ENCODE data around the gene ALDH4A1. TPM values are rescaled to one million over a fixed set of nuclear protein-coding genes. Genes with fewer than 3 reads are reported as not detected.
"Not testable (repeated sequence)": the region's sequence is repeated elsewhere in the genome, so short reads cannot be mapped to it uniquely, and the experiment has no call there.

ALDH4A1 gene
- total RNA-seq, 4 donors from 2014 or later = 19.9 to 24.8 (median 22.5) TPM

DNA sequence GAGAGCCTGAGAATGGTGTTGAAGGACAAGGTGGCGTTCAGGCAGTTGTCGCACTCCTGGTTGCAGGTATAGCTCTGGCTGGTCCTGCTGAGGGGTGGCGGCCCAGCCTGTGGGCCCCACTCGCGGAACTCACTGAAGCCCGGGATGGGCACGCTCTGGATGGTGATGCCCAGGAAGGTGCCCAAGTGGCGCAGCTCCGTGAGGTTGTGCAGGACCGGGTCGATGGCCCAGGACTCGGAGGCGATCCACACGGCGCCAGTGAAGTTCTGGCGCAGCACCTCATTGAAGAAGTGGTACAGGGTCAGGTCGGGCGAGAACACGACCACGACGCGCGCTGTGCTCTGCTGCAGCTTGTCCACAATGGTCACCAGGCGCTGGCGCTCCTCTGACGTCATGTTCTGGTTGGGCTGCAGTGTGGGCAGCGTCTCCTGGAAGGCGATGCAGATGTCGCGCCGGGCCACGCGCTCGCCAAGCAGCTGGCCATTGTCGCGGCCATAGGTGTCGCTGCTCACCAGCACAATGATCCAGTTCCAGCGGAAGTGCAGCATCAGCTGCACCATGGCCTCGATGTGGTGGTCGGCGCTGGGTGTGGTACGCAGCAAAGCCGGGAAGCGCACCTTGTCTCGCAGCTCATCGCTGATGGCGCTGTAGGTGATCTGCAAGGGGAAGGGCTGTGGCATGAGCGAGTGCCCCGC, 47.9 kb downstream of the ALDH4A1 start:
- TF ChIP-seq POLR2A (IDR thresholded peaks at IDR 0.05) (no peak), CTCF (IDR thresholded peaks at IDR 0.05) (no peak), POLR2AphosphoS5 (IDR thresholded peaks at IDR 0.05) (no peak), EP300 (IDR thresholded peaks at IDR 0.05) (no peak)
- H3K36me3 ChIP-seq = no peaks in the 10 kb centered on the region
- no peaks in the 10 kb centered on the region for H3K9me3 ChIP-seq
- no peak for ATAC-seq
- H3K27me3 ChIP-seq = peaks cover 49% of the 10 kb centered on the region
- H3K27ac ChIP-seq = no peak overlapping the region
- no peak overlapping the region for H3K4me3 ChIP-seq
- H3K4me1 ChIP-seq = no peaks in the 10 kb centered on the region
- 87% methylated on average over 16 of the region's 49 CpGs; no CpG with 5 or more reads in 1 of the 2 donors for WGBS, 2 donors (ENCODE audit: low coverage in 1 of 2)

GRCh38 chr1:18852501-18852900, 49.9 kb downstream of the ALDH4A1 start:
- no peak for TF ChIP-seq CTCF (IDR thresholded peaks at IDR 0.05)
- TF ChIP-seq POLR2AphosphoS5 (IDR thresholded peaks at IDR 0.05) = no peak
- TF ChIP-seq POLR2A (IDR thresholded peaks at IDR 0.05) = no peak
- no peak for TF ChIP-seq EP300 (IDR thresholded peaks at IDR 0.05)
- H3K27me3 ChIP-seq = peaks cover 56% of the 10 kb centered on the region

GRCh38 chr1:18849261-18849711, 53.1 kb downstream of the ALDH4A1 start:
- no peaks in the 10 kb centered on the region for H3K36me3 ChIP-seq
- no peak for ATAC-seq
- WGBS, 2 donors (ENCODE audit: low coverage in 1 of 2) = 50 to 71% methylated on average over 1 of the region's 11 CpGs
- peaks cover 0 to 12% (median 0%) of the 10 kb centered on the region in 3 donors for H3K9me3 ChIP-seq
- no peak overlapping the region for H3K4me3 ChIP-seq
- no peak overlapping the region for H3K27ac ChIP-seq
- no peaks in the 10 kb centered on the region for H3K4me1 ChIP-seq
- TF ChIP-seq POLR2AphosphoS5 (IDR thresholded peaks at IDR 0.05) (no peak), CTCF (IDR thresholded peaks at IDR 0.05) (no peak), POLR2A (IDR thresholded peaks at IDR 0.05) (no peak), EP300 (IDR thresholded peaks at IDR 0.05) (no peak)
- H3K27me3 ChIP-seq = peaks cover 65% of the 10 kb centered on the region

More at GRCh38 chr1:18852501-18852900, 49.9 kb downstream of the ALDH4A1 start:
- Histone ChIP-seq H3K4me3 (no peak overlapping the region), H3K27ac (no peak overlapping the region), H3K36me3 (no peaks in the 10 kb centered on the region), H3K4me1 (no peaks in the 10 kb centered on the region), H3K9me3 (peaks cover 0 to 4% (median 0%) of the 10 kb centered on the region in 3 donors)
- ATAC-seq = no peak
- WGBS, 2 donors (ENCODE audit: low coverage in 1 of 2) = 32 to 39% methylated on average over 3 to 4 of the region's 6 CpGs

GRCh38 chr1:18847723-18848122, 54.6 kb downstream of the ALDH4A1 start:
- H3K4me1 ChIP-seq, H3K4me3 ChIP-seq, H3K27ac ChIP-seq, H3K36me3 ChIP-seq, ATAC-seq: not testable (repeated sequence)
- 100% methylated on average over 1 of the region's 2 CpGs for WGBS, 2 donors (ENCODE audit: low coverage in 1 of 2)
- peaks cover 54% of the 10 kb centered on the region for H3K27me3 ChIP-seq
- peaks cover 0 to 17% (median 0%) of the 10 kb centered on the region in 3 donors for H3K9me3 ChIP-seq

GRCh38 chr1:18840145-18840544, 62.2 kb downstream of the ALDH4A1 start:
- no peaks in the 10 kb centered on the region for H3K36me3 ChIP-seq
- H3K9me3 ChIP-seq = peaks cover 0 to 22% (median 0%) of the 10 kb centered on the region in 3 donors
- H3K4me3 ChIP-seq = no peak overlapping the region
- TF ChIP-seq EP300 (IDR thresholded peaks at IDR 0.05) (no peak), POLR2AphosphoS5 (IDR thresholded peaks at IDR 0.05) (no peak), POLR2A (IDR thresholded peaks at IDR 0.05) (no peak), CTCF (IDR thresholded peaks at IDR 0.05) (no peak)
- no peaks in the 10 kb centered on the region for H3K4me1 ChIP-seq
- WGBS, 2 donors (ENCODE audit: low coverage in 1 of 2) = 90 to 100% methylated on average over 8 of the region's 17 CpGs
- no peak overlapping the region for H3K27ac ChIP-seq
- peaks cover 75% of the 10 kb centered on the region for H3K27me3 ChIP-seq
- ATAC-seq = no peak

All from gastroesophageal sphincter (tissue), 4 donors.